Stimulated activated CD8-positive, alpha-beta memory T cell treated with anti-CD3 and anti-CD28 coated beads, Interleukin-7, amount 100 ng/mL, for 1 hour (primary cell): ENCODE data around the gene CDH20.

ENCODE experiments used
- DNase-seq, 2 donors: peaks; one replicate each; pipeline ENCODE4 v3.0.0-alpha.2; 2020; ENCODE audit warnings: low read depth in 2 of 2

CDH20 gene

DNA sequence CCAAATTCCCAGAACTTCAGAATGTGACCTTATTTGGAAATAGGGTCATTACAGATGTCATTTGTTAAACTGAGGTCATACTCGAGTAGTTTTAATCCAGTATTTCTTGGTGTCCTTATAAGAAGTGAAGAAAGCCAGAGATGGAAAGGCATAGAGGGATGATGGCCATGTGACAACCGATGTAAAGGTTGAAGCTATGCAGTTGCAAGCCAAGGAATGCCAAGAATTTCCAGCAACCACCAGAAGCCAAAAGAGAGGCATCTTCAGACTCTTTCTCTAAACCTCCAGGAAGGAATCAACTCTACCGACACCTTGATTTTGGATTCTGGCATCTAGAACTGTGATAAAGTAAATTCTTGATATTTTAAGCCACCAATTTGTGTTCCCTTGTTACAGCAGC is 242.2 kb downstream of the CDH20 start:
- DNase-seq, result no peak

- no peak for DNase-seq
These were observed 245.6 kb downstream of the CDH20 start for GRCh38 chr18:61578846-61579245.

- no peak for DNase-seq
These were observed 246.4 kb downstream of the CDH20 start for GRCh38 chr18:61579581-61579980.

- no peak for DNase-seq
These were observed 246.8 kb downstream of the CDH20 start for GRCh38 chr18:61580046-61580445.

GRCh38 chr18:61581578-61582201 is 248.5 kb downstream of the CDH20 start:
- DNase-seq, result peak; percentile 25 to 50

- no peak for DNase-seq
These were observed 249.0 kb downstream of the CDH20 start for GRCh38 chr18:61582202-61582710.

- DNase-seq, result no peak
These were observed 250.3 kb downstream of the CDH20 start for GRCh38 chr18:61583548-61583947.

DNA sequence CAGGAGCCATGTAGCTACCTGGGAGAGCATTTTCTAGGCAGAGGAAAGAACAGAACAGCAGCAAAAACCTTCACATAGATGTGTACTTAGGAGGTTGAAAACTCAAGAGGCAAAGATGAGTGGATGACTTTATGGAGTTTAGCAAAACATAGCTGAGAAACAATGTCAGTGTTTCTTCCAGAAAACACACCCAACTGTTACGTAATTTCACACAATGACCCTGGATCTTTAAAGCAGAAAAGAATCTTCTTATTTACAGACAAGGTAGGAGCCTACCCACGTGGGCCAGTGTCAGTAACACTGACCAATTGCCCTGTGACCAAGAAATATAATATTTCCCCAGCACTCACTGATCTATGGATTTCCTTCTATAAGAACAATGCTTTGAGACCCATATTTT is 254.6 kb downstream of the CDH20 start:
- no peak for DNase-seq

DNA sequence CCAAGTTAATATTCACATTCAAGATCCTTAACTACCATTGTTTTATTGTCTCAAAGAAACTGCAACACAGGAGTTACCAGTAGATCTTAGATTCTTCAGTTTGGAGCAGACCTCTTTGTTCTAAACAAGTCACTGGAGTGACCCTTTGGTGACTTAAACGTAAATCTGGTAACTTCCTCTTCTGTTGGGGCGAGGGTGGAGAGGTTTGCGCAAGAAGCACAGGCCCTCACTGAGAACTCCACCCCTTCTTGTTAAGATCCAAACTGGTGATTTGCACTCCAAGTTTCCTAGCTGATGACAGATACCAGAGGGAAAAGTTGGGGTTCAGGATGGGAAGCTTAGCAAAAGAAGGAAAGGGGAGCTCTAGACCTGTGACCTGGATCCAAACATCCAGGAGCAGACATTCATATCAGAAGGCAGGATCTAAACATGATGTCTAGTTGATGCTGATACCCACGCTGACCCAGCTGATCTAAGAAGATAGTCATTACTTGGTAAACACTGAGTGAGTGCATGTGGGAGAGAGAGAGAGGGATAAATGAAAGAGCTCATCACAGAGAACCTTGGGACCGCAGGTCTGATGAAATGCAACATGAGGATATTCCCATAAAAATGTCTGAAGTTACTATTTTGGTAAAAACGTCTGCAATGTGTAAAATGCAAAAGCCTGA is 256.0 kb downstream of the CDH20 start:
- no peak for DNase-seq

DNA sequence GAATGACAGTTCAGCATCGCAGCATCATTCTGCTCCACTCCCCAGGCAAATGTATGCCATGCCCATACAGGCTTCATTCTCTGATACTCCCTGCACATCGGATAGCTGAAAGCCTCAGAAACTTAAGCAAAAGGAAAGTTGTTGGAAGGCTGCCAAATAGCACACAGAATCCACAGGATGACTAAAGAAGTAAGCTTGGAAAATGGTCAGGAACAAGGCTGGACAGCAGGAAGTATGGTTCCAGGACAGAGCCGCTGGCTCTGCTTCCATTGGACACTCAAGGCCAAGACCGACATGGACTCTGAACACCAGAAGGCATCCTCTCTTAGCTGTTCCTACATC is 256.5 kb downstream of the CDH20 start:
- no peak for DNase-seq

GRCh38 chr18:61591253-61591652 is 258.0 kb downstream of the CDH20 start:
- no peak for DNase-seq

GRCh38 chr18:61595615-61596251 is 262.5 kb downstream of the CDH20 start:
- no peak for DNase-seq

DNA sequence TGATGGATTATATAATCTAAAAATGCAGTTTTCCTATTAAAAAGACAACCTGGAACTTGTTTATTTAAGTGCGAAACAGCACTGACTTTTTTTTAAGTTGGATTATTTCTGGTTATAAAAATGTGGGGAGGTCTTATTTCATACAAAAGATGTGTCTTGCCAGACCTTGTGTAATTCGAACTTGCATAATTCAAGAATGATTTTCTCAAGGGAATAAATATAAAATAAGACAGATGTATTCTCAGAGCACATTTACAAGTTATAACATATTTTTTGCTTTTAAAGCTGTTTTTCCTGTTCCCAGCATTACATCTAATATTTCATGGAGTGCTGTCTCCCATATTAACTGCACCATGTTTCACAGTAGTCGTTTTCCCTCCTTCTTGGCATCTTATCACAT is 263.1 kb downstream of the CDH20 start:
- DNase-seq, result no peak

DNA sequence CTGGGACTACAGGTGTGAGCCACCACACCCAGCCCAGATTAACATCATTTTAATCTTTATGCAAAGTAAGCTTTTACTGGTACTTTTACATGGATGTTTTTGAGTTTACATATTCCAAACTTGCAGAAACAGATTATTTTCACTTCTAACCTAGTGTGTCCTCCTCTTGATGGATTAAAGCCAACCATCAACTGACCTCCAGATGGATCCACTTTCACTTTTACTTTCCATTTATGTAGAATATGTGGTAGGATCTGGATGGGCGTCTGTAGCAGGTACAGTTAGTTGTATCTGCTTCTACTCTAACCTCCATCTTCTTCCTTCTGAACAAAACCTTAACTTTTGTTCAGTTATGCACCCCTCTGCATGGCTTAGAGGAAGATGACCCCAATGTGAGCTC is 264.1 kb downstream of the CDH20 start:
- DNase-seq, result no peak

GRCh38 chr18:61600422-61600821 is 267.2 kb downstream of the CDH20 start:
- no peak for DNase-seq

GRCh38 chr18:61602836-61603235 is 269.6 kb downstream of the CDH20 start:
- no peak for DNase-seq
